Measurements from ENCODE around the gene TPD52L1.
"Not testable (repeated sequence)": the region's sequence is repeated elsewhere in the genome, so short reads cannot be mapped to it uniquely, and the experiment has no call there.

The TPD52L1 gene

GRCh38 chr6:125155344-125155743 is 1.8 kb downstream of the TPD52L1 start:
- Mint-ChIP-seq H3K4me3 (no peak overlapping the region), H3K4me1 (ENCODE audit: low read depth) (peaks cover 3% of the 10 kb centered on the region), H3K27ac (no peak overlapping the region), H3K27me3 (ENCODE audit: low read depth) (peaks cover 51% of the 10 kb centered on the region), H3K36me3 (ENCODE audit: low read depth) (no peaks in the 10 kb centered on the region), H3K9me3 (no peaks in the 10 kb centered on the region)
- no peak for DNase-seq (ENCODE audit: low spot score)

- H3K27me3 Mint-ChIP-seq (ENCODE audit: low read depth): peaks cover 49% of the 10 kb centered on the region
- no peaks in the 10 kb centered on the region for H3K9me3 Mint-ChIP-seq
- H3K4me3 Mint-ChIP-seq: no peak overlapping the region
- no peaks in the 10 kb centered on the region for H3K36me3 Mint-ChIP-seq (ENCODE audit: low read depth)
- peaks cover 3% of the 10 kb centered on the region for H3K4me1 Mint-ChIP-seq (ENCODE audit: low read depth)
- no peak overlapping the region for H3K27ac Mint-ChIP-seq
- no peak for DNase-seq (ENCODE audit: low spot score)
Observed at GRCh38 chr6:125156496-125156895, 2.9 kb downstream of the TPD52L1 start.

GRCh38 chr6:125157280-125157679 is 3.7 kb downstream of the TPD52L1 start:
- Mint-ChIP-seq H3K4me1 (ENCODE audit: low read depth) (peaks cover 3% of the 10 kb centered on the region), H3K27ac (no peak overlapping the region), H3K9me3 (no peaks in the 10 kb centered on the region), H3K4me3 (no peak overlapping the region), H3K36me3 (ENCODE audit: low read depth) (no peaks in the 10 kb centered on the region), H3K27me3 (ENCODE audit: low read depth) (peaks cover 42% of the 10 kb centered on the region)
- DNase-seq (ENCODE audit: low spot score): no peak

GRCh38 chr6:125157725-125158124 is 4.2 kb downstream of the TPD52L1 start:
- H3K4me3 Mint-ChIP-seq: no peak overlapping the region
- H3K9me3 Mint-ChIP-seq: no peaks in the 10 kb centered on the region
- H3K27ac Mint-ChIP-seq: no peak overlapping the region
- H3K27me3 Mint-ChIP-seq (ENCODE audit: low read depth): peaks cover 38% of the 10 kb centered on the region
- no peak for DNase-seq (ENCODE audit: low spot score)
- peaks cover 3% of the 10 kb centered on the region for H3K4me1 Mint-ChIP-seq (ENCODE audit: low read depth)
- H3K36me3 Mint-ChIP-seq (ENCODE audit: low read depth): no peaks in the 10 kb centered on the region

GRCh38 chr6:125163339-125163738 is 9.8 kb downstream of the TPD52L1 start:
- not testable (repeated sequence) for H3K27me3 Mint-ChIP-seq (ENCODE audit: low read depth); H3K36me3 Mint-ChIP-seq (ENCODE audit: low read depth); H3K9me3 Mint-ChIP-seq; H3K4me3 Mint-ChIP-seq; DNase-seq (ENCODE audit: low spot score); H3K4me1 Mint-ChIP-seq (ENCODE audit: low read depth); H3K27ac Mint-ChIP-seq

- H3K27ac Mint-ChIP-seq: no peak overlapping the region
- no peak for DNase-seq (ENCODE audit: low spot score)
- H3K27me3 Mint-ChIP-seq (ENCODE audit: low read depth): no peaks in the 10 kb centered on the region
- H3K9me3 Mint-ChIP-seq: no peaks in the 10 kb centered on the region
- H3K4me1 Mint-ChIP-seq (ENCODE audit: low read depth): no peaks in the 10 kb centered on the region
- no peaks in the 10 kb centered on the region for H3K36me3 Mint-ChIP-seq (ENCODE audit: low read depth)
- no peak overlapping the region for H3K4me3 Mint-ChIP-seq
Observed at GRCh38 chr6:125163811-125164210, 10.2 kb downstream of the TPD52L1 start.

GRCh38 chr6:125164696-125165095 is 11.1 kb downstream of the TPD52L1 start:
- H3K36me3 Mint-ChIP-seq (ENCODE audit: low read depth): no peaks in the 10 kb centered on the region
- no peak for DNase-seq (ENCODE audit: low spot score)
- H3K27ac Mint-ChIP-seq: no peak overlapping the region
- no peaks in the 10 kb centered on the region for H3K9me3 Mint-ChIP-seq
- H3K4me3 Mint-ChIP-seq: no peak overlapping the region
- H3K4me1 Mint-ChIP-seq (ENCODE audit: low read depth): no peaks in the 10 kb centered on the region
- H3K27me3 Mint-ChIP-seq (ENCODE audit: low read depth): peaks cover 6% of the 10 kb centered on the region

GRCh38 chr6:125165256-125165655 is 11.7 kb downstream of the TPD52L1 start:
- Mint-ChIP-seq H3K9me3 (no peaks in the 10 kb centered on the region), H3K27ac (no peak overlapping the region), H3K4me3 (no peak overlapping the region), H3K36me3 (ENCODE audit: low read depth) (no peaks in the 10 kb centered on the region), H3K27me3 (ENCODE audit: low read depth) (peaks cover 6% of the 10 kb centered on the region), H3K4me1 (ENCODE audit: low read depth) (no peaks in the 10 kb centered on the region)
- no peak for DNase-seq (ENCODE audit: low spot score)

- H3K4me1 Mint-ChIP-seq (ENCODE audit: low read depth): no peaks in the 10 kb centered on the region
- no peaks in the 10 kb centered on the region for H3K9me3 Mint-ChIP-seq
- no peak overlapping the region for H3K27ac Mint-ChIP-seq
- DNase-seq (ENCODE audit: low spot score): no peak
- H3K36me3 Mint-ChIP-seq (ENCODE audit: low read depth): no peaks in the 10 kb centered on the region
- peaks cover 6% of the 10 kb centered on the region for H3K27me3 Mint-ChIP-seq (ENCODE audit: low read depth)
- H3K4me3 Mint-ChIP-seq: no peak overlapping the region
Observed at GRCh38 chr6:125165776-125166175, 12.2 kb downstream of the TPD52L1 start.

- no peak for DNase-seq (ENCODE audit: low spot score)
- Mint-ChIP-seq H3K27me3 (ENCODE audit: low read depth) (peaks cover 6% of the 10 kb centered on the region), H3K9me3 (no peaks in the 10 kb centered on the region), H3K4me1 (ENCODE audit: low read depth) (no peaks in the 10 kb centered on the region), H3K36me3 (ENCODE audit: low read depth) (no peaks in the 10 kb centered on the region), H3K27ac (no peak overlapping the region), H3K4me3 (no peak overlapping the region)
Observed at GRCh38 chr6:125166711-125167110, 13.1 kb downstream of the TPD52L1 start.

- no peak for DNase-seq (ENCODE audit: low spot score)
- Mint-ChIP-seq H3K36me3 (ENCODE audit: low read depth) (no peaks in the 10 kb centered on the region), H3K9me3 (no peaks in the 10 kb centered on the region), H3K27ac (no peak overlapping the region), H3K4me3 (no peak overlapping the region), H3K27me3 (ENCODE audit: low read depth) (peaks cover 6% of the 10 kb centered on the region), H3K4me1 (ENCODE audit: low read depth) (no peaks in the 10 kb centered on the region)
Observed at GRCh38 chr6:125167579-125167978, 14.0 kb downstream of the TPD52L1 start.

GRCh38 chr6:125169058-125169457 is 15.5 kb downstream of the TPD52L1 start:
- Mint-ChIP-seq H3K4me1 (ENCODE audit: low read depth) (no peaks in the 10 kb centered on the region), H3K36me3 (ENCODE audit: low read depth) (no peaks in the 10 kb centered on the region), H3K27me3 (ENCODE audit: low read depth) (peaks cover 6% of the 10 kb centered on the region), H3K9me3 (no peaks in the 10 kb centered on the region), H3K4me3 (no peak overlapping the region), H3K27ac (no peak overlapping the region)
- no peak for DNase-seq (ENCODE audit: low spot score)

GRCh38 chr6:125169522-125169921 is 15.9 kb downstream of the TPD52L1 start:
- Mint-ChIP-seq H3K27me3 (ENCODE audit: low read depth) (peaks cover 6% of the 10 kb centered on the region), H3K9me3 (no peaks in the 10 kb centered on the region), H3K36me3 (ENCODE audit: low read depth) (no peaks in the 10 kb centered on the region), H3K27ac (no peak overlapping the region), H3K4me3 (no peak overlapping the region), H3K4me1 (ENCODE audit: low read depth) (no peaks in the 10 kb centered on the region)
- no peak for DNase-seq (ENCODE audit: low spot score)

- Mint-ChIP-seq H3K27me3 (ENCODE audit: low read depth) (peaks cover 6% of the 10 kb centered on the region), H3K36me3 (ENCODE audit: low read depth) (no peaks in the 10 kb centered on the region)
Observed at GRCh38 chr6:125170376-125170775, 16.8 kb downstream of the TPD52L1 start.

GRCh38 chr6:125173341-125174095 is 19.9 kb downstream of the TPD52L1 start:
- no peak overlapping the region for H3K4me3 Mint-ChIP-seq

More at GRCh38 chr6:125170376-125170775, 16.8 kb downstream of the TPD52L1 start:
- Mint-ChIP-seq H3K4me1 (ENCODE audit: low read depth) (no peaks in the 10 kb centered on the region), H3K9me3 (no peaks in the 10 kb centered on the region), H3K4me3 (no peak overlapping the region), H3K27ac (no peak overlapping the region)
- DNase-seq (ENCODE audit: low spot score): no peak

More at GRCh38 chr6:125173341-125174095, 19.9 kb downstream of the TPD52L1 start:
- no peaks in the 10 kb centered on the region for H3K36me3 Mint-ChIP-seq (ENCODE audit: low read depth)
- no peak overlapping the region for H3K27ac Mint-ChIP-seq
- DNase-seq (ENCODE audit: low spot score): no peak
- H3K4me1 Mint-ChIP-seq (ENCODE audit: low read depth): no peaks in the 10 kb centered on the region
- peaks cover 10% of the 10 kb centered on the region for H3K27me3 Mint-ChIP-seq (ENCODE audit: low read depth)
- H3K9me3 Mint-ChIP-seq: no peaks in the 10 kb centered on the region

Data from T-helper 2 cell treated with Interferon-gamma antibody and Interleukin-4, amounts not matched to agents 5 μg/mL and 100 μg/mL, for 36 hours (primary cell).